Fibroblast of lung (primary cell): ENCODE results near the gene MAPK4.

ENCODE experiments used
- CTCF ChIP-seq, 2 donors: IDR thresholded peaks in 1 of 2; conservative IDR thresholded peaks in 1 of 2; 1 replicate in 1 of 2; 2 replicates in 1 of 2; pipeline ENCODE4 v1.5.1; 2011 to 2012; ENCODE audit warnings: low read length in 2 of 2, control low read depth in 1 of 2, inconsistent platforms in 1 of 2, low read depth in 1 of 2, mild to moderate bottlenecking in 1 of 2
- EZH2 ChIP-seq: IDR thresholded peaks from 2 replicates; pipeline ENCODE4 v1.5.1; 2012; ENCODE audit warnings: low read length, control low read depth, mild to moderate bottlenecking; ENCODE audit errors: missing control alignments

DNA sequence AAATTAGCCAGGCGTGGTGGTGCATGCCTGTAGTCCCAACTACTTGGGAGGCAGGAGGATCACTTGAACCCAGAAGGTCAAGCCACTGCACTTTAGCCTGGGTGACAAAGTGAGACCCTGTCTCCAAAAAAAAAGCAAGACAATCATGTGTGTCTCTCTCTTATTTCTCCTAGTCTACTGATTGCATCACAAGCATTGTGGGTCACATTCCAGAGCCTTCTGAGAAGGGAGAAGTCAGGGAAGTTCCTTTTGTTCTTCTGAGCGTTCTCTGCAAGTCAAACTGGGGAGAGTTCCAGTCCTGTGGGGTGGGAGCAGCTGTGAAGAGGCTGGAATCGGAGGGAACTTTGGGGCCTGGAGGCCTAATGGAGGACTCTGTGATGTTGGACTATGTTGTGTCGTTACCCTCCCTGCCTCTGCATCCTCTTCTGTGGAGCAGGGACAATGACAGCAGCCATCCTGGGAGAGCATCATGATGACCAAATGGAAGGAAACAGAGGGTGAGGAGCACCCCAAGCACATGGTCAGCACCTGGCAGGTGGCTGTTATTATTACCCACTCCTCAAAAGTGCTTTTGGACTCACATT lies 144.6 kb downstream of the MAPK4 start:
- TF ChIP-seq CTCF (conservative IDR thresholded peaks at IDR 0.05 in 1 of 2, IDR thresholded peaks at IDR 0.05 in 1 of 2; ENCODE audit: low read depth in 1 of 2, low read length in 2 of 2) (no peak), EZH2 (no peak)
